Mucosa of stomach (tissue), 1 donor: ENCODE data around the gene CYSRT1.
"Not testable (repeated sequence)": the region's sequence is repeated elsewhere in the genome, so short reads cannot be mapped to it uniquely, and the experiment has no call there.

Experiments
- H3K27me3 ChIP-seq: one replicate; pipeline ENCODE4 v1.7.0; 2013; ENCODE audit warnings: mild to moderate bottlenecking, low read length; ENCODE audit not compliant: control insufficient read depth, insufficient read depth
- H3K36me3 ChIP-seq: one replicate; pipeline ENCODE4 v1.7.0; 2013; ENCODE audit warnings: low read length; ENCODE audit not compliant: control insufficient read depth, insufficient read depth
- H3K4me1 ChIP-seq: one replicate; pipeline ENCODE4 v1.7.0; 2013; ENCODE audit warnings: mild to moderate bottlenecking, low read length; ENCODE audit not compliant: control insufficient read depth, insufficient read depth
- H3K4me3 ChIP-seq: one replicate; pipeline ENCODE4 v1.7.0; 2013; ENCODE audit warnings: low read length
- H3K9ac ChIP-seq: one replicate; pipeline ENCODE4 v1.7.0; 2013; ENCODE audit warnings: mild to moderate bottlenecking, low read length, moderate library complexity
- H3K9me3 ChIP-seq: one replicate; pipeline ENCODE4 v1.7.0; 2013; ENCODE audit warnings: mild to moderate bottlenecking, low read length, moderate library complexity; ENCODE audit not compliant: control insufficient read depth
- donor health status: Pancreatic carcinoma.

Gene CYSRT1

GRCh38 chr9:137234055-137234697, 9.2 kb downstream of the CYSRT1 start:
- peaks cover 36% of the 10 kb centered on the region for H3K4me1 ChIP-seq
- no peak overlapping the region for H3K4me3 ChIP-seq
- no peaks in the 10 kb centered on the region for H3K9me3 ChIP-seq
- no peaks in the 10 kb centered on the region for H3K36me3 ChIP-seq
- H3K27me3 ChIP-seq: peaks cover 53% of the 10 kb centered on the region
- no peak overlapping the region for H3K9ac ChIP-seq

DNA sequence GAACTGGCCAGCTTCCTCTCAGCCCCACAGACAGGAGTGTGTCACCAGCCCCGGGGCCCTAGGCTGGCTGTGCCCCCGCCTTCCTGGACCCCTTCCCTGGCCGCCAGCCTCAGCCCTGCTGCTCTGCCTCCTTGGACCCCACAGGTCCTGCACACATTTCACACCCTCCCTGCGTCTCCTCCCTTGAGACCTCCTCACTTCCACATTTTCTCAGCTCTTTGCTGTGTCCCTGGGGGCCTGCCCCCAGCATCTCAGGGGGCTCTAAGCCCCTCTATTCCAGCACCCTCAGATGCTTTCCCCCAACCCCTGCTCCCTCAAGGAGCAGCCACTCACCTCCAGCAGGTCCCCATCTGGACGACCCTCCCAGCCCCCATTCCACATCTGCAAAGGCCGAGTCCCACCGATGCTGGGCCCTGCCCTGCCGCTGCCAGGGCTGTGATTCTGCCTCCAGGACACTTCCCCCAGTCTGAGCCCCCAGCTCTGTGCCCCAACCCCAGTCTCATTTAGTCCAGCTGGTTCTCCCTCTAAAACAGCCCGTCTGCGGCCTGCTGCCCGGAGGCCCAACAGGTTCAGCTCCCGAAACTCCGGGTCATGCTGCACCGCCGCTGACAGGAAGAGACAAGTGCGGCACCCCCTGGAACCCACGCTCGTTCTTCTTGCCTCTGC, 9.9 kb downstream of the CYSRT1 start:
- Histone ChIP-seq H3K27me3 (peaks cover 49% of the 10 kb centered on the region), H3K4me3 (no peak overlapping the region)

DNA sequence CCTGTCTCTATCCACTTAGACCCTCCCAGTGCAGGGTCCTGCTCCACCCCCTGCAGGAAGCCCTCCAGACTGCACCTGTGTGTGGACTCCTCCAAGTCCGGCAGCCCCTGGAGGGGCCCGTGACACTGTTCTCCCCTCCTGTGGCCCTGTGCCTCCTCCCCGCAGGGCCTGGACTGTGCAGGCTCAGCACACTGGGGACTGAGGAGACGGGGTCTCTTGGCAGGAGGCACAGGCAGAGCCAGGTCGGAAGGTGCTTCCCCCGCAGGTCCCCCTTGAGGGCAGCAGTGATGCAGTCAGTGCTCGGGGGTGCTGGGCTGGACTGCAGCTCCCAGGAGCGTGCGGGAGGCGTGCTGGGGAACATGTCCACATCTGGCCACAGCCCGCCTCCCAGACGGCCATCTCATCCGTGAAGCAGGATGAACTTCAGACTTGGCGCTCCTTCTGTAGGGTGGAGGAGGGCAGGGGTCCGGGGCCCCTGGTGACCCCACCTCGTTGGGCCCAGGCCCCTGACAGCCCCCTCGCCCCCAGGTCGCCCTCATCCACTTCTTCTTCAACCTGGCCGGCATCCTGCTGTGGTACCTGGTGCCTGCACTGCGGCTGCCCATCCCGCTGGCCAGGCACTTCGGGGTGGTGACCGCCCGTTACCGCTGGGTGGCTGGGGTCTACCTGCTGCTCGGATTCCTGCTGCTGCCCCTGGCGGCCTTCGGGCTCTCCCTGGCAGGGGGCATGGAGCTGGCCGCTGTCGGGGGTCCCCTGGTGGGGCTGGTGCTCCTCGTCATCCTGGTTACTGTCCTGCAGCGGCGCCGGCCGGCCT, 10.7 kb downstream of the CYSRT1 start:
- no peak overlapping the region for H3K4me3 ChIP-seq
- no peaks in the 10 kb centered on the region for H3K9me3 ChIP-seq
- H3K9ac ChIP-seq: no peak overlapping the region
- peaks cover 46% of the 10 kb centered on the region for H3K27me3 ChIP-seq
- no peaks in the 10 kb centered on the region for H3K36me3 ChIP-seq
- peaks cover 36% of the 10 kb centered on the region for H3K4me1 ChIP-seq

More for the DNA sequence above, 9.9 kb downstream of the CYSRT1 start:
- Histone ChIP-seq H3K36me3 (no peaks in the 10 kb centered on the region), H3K9ac (no peak overlapping the region), H3K9me3 (no peaks in the 10 kb centered on the region), H3K4me1 (peaks cover 36% of the 10 kb centered on the region)

DNA sequence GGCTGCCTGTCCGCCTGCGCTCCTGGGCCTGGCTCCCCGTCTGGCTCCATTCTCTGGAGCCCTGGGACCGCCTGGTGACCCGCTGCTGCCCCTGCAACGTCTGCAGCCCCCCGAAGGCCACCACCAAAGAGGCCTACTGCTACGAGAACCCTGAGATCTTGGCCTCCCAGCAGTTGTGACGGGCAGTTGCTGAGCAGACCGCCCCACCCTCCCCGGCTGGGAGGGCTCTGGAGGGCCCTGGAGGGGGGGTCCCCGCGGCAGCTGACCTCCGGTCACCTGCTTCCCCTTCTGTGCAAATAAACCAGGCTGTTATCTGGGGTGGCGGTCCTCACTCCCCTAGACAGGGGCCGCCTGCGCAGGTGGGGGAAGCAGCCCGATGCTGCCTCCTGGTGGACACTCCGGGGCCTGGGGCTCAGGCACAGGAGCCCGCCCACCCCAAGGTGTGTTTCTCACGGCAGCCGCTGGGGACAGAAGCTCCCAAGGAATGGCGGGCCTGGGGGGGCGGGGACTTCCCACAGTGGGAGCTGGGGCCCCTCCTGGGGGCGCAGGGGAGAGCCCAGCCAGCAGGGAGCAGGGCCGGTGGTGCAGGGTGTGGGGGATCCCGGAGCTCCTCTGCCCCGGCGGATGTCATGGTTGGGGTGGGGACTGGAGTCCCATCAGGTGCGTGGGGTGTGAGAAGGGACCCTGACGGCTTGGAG, 11.4 kb downstream of the CYSRT1 start:
- Histone ChIP-seq H3K9ac (peak overlapping the region; percentile 48), H3K36me3 (no peaks in the 10 kb centered on the region), H3K4me1 (peaks cover 36% of the 10 kb centered on the region), H3K4me3 (no peak overlapping the region), H3K9me3 (no peaks in the 10 kb centered on the region), H3K27me3 (peaks cover 43% of the 10 kb centered on the region)

DNA sequence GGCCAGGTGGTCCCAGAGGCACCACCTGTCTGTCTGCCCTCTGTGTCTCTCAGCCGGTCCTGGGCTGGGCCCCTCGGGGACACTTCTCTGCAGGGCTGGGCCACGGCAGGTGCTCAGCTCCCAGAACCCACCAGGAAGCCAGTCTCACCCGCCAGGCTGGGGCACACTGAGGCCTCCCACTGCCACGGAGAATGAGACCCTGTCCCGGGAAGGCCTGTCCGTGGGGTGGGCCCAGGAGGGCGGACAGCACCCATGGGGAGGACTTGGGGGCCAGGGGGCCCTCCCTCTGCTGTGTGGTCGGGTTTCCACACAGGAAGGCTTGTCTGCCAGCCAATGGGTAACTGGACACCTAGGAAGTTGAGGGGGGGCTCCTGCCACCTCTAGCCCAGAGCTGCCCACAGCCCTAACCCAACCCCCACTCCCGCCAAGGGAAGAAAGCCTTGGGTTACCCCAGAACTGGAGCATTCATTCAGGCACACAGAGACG, 12.0 kb downstream of the CYSRT1 start:
- no peaks in the 10 kb centered on the region for H3K9me3 ChIP-seq
- H3K9ac ChIP-seq: peak overlapping the region; percentile 48
- peaks cover 37% of the 10 kb centered on the region for H3K27me3 ChIP-seq
- H3K4me3 ChIP-seq: no peak overlapping the region
- H3K36me3 ChIP-seq: peaks cover under 1% of the 10 kb centered on the region
- H3K4me1 ChIP-seq: peaks cover 40% of the 10 kb centered on the region

GRCh38 chr9:137237759-137238726, 13.1 kb downstream of the CYSRT1 start:
- Histone ChIP-seq H3K4me3 (no peak overlapping the region), H3K4me1 (peaks cover 46% of the 10 kb centered on the region), H3K9me3 (no peaks in the 10 kb centered on the region), H3K27me3 (peaks cover 27% of the 10 kb centered on the region), H3K9ac (peak overlapping the region; percentile 48), H3K36me3 (peaks cover 9% of the 10 kb centered on the region)

GRCh38 chr9:137239541-137240200, 14.7 kb downstream of the CYSRT1 start:
- H3K9ac ChIP-seq, H3K9me3 ChIP-seq: not testable (repeated sequence)
- H3K27me3 ChIP-seq: peaks cover 16% of the 10 kb centered on the region
- peak overlapping the region; percentile 41 for H3K4me3 ChIP-seq
- H3K4me1 ChIP-seq: peaks cover 62% of the 10 kb centered on the region
- H3K36me3 ChIP-seq: peaks cover 18% of the 10 kb centered on the region

DNA sequence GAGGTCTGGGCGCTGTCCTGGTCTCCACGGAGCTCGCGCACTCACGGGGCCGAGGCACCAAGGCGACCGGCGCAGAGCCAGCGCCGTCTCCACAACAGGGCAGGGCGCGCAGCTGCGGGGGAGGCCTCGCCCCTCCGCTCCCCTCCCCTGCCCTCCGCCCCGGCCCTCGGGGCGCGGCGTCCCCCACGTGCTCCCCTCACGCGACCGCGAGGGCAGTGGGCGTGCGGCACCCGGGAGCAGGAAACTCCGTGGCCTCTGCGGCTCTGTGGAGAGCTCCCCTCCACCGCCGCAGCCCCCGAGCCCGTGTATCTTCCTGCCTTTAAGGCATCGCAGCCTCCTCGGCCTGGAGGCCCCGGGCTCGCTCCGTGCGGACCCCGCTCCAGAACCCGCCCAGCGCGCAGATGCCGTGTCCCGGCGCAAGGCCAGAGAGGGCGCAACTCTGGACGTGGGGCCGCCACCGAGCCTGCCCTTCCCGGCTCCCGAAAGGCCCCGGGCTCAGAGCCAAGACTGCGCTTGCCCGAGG, 15.4 kb downstream of the CYSRT1 start:
- H3K4me1 ChIP-seq: peaks cover 64% of the 10 kb centered on the region

GRCh38 chr9:137240841-137241489, 16.0 kb downstream of the CYSRT1 start, which contains the start of gene TUBB4B:
TSS of gene TUBB4B (plus strand) at chr9:137241287. CDS start at chr9:137241361, 74 bp downstream.
- H3K4me1 ChIP-seq: peaks cover 63% of the 10 kb centered on the region
- H3K9ac ChIP-seq: peak within 1 kb of the TSS; percentile 77
- H3K27me3 ChIP-seq: peaks cover 8% of the 10 kb centered on the region
- peaks cover 18% of the 10 kb centered on the region for H3K36me3 ChIP-seq
- no peaks in the 10 kb centered on the region for H3K9me3 ChIP-seq
- peak within 1 kb of the TSS; percentile 82 for H3K4me3 ChIP-seq

More for the DNA sequence above, 15.4 kb downstream of the CYSRT1 start:
- Histone ChIP-seq H3K9me3 (no peaks in the 10 kb centered on the region), H3K9ac (peak overlapping the region; percentile 69), H3K36me3 (peaks cover 18% of the 10 kb centered on the region), H3K27me3 (peaks cover 11% of the 10 kb centered on the region), H3K4me3 (peak overlapping the region; percentile 41)
